Measurements from ENCODE around the gene PALM3. TPM values are rescaled to one million over a fixed set of nuclear protein-coding genes. Genes with fewer than 3 reads are reported as not detected.
A peak's percentile ranks its signal among the peaks of the same experiment; 100 is the strongest.
"Not testable (repeated sequence)": the region's sequence is repeated elsewhere in the genome, so short reads cannot be mapped to it uniquely, and the experiment has no call there.

PALM3 gene
- total and polyA plus RNA-seq, 2 experiments from 2014 or later, result 2.1 to 3.4 TPM

DNA sequence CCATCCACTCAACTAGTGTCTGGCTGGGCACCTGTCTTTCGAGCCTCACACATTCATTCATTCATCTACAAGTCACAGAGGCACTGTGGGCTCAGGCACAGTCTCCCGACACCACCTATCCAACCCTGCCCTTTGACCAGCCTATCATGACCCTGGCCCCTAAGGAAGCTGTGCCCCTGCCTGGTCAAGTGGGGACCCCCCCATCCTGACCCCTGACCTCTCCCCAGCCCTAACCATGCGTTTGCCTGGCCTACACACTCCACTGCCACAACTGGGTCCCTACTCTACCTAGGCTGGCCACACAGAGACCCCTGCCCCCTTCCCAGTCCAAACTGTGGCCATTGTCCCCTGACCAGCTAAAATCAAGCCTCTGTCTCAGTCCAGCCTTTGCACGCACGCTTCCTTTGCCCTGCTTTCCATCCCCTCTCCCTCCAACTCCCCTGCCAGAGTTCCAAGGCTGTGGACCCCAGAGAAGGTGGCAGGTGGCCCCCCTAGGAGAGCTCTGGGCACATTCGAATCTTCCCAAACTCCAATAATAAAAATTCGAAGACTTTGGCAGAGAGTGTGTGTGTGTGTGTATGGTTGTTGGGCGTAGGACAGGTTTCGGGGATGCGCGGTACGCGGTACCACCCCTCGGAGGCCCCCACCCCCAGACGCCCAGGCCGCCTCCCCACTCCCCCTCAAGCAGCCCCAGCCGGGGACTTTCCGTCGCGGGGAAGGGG, 30.7 kb downstream of the PALM3 start:
- Histone ChIP-seq H2AFZ (peak overlapping the region; percentile 80), H3K9me3 (ENCODE audit: low read depth) (no peaks in the 10 kb centered on the region), H3K36me3 (replicated peaks; ENCODE audit: insufficient read depth, low read depth) (no peaks in the 10 kb centered on the region), H3K4me3 (peak overlapping the region; percentile 35), H3K9me2 (replicated peaks; ENCODE audit: insufficient read depth) (no peaks in the 10 kb centered on the region), H3K27ac (no peak overlapping the region), H3K27me3 (peaks cover 3% of the 10 kb centered on the region), H3K79me2 (no peaks in the 10 kb centered on the region), H3K4me1 (ENCODE audit: insufficient read depth) (no peaks in the 10 kb centered on the region), H3K4me2 (peak overlapping the region; percentile 94), H4K20me1 (ENCODE audit: insufficient read depth, poor library complexity, severe bottlenecking) (no peaks in the 10 kb centered on the region)
- WGBS (ENCODE audit: low lambda C conversion rate, missing lambda C conversion rate), result 28% methylated on average over 15 of the region's 20 CpGs
- TF ChIP-seq, protein P1, sequence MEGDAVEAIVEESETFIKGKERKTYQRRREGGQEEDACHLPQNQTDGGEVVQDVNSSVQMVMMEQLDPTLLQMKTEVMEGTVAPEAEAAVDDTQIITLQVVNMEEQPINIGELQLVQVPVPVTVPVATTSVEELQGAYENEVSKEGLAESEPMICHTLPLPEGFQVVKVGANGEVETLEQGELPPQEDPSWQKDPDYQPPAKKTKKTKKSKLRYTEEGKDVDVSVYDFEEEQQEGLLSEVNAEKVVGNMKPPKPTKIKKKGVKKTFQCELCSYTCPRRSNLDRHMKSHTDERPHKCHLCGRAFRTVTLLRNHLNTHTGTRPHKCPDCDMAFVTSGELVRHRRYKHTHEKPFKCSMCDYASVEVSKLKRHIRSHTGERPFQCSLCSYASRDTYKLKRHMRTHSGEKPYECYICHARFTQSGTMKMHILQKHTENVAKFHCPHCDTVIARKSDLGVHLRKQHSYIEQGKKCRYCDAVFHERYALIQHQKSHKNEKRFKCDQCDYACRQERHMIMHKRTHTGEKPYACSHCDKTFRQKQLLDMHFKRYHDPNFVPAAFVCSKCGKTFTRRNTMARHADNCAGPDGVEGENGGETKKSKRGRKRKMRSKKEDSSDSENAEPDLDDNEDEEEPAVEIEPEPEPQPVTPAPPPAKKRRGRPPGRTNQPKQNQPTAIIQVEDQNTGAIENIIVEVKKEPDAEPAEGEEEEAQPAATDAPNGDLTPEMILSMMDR (IDR thresholded peaks at IDR 0.05; ENCODE audit: poor library complexity), result no peak
- no peak for TF ChIP-seq EZH2phosphoT487 (IDR thresholded peaks at IDR 0.05; ENCODE audit: low read depth, severe bottlenecking, unreplicated experiment)
- TF ChIP-seq EZH2 (IDR thresholded peaks at IDR 0.05; ENCODE audit: borderline replicate concordance), result no peak
- DNase-seq (ENCODE audit: low spot score), result no peak

DNA sequence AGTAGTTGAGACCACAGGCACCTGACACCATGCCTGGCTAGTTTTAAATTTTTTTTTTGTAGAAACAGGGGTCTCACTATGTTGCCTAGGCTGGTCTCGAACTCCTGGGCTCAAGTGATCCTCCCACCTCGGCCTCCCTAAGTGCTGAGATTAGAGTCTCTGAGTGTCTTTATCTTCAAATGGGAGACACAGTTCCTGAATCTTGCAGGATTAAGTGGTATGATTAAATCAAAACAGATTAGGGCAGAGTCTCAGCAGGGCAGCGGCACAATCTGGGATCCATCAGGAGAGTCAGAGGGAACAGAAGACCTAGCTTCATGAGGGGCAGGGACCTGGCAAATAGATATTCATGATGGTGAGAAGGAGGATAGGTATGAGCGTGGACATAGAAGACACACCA, 33.0 kb downstream of the PALM3 start:
- Histone ChIP-seq H3K4me2 (no peak overlapping the region), H3K9me3 (ENCODE audit: low read depth) (no peaks in the 10 kb centered on the region), H4K20me1 (ENCODE audit: insufficient read depth, poor library complexity, severe bottlenecking) (no peaks in the 10 kb centered on the region), H3K4me1 (ENCODE audit: insufficient read depth) (no peaks in the 10 kb centered on the region), H2AFZ (no peak overlapping the region), H3K27ac (no peak overlapping the region), H3K27me3 (peaks cover 3% of the 10 kb centered on the region), H3K79me2 (no peaks in the 10 kb centered on the region), H3K4me3 (no peak overlapping the region), H3K36me3 (replicated peaks; ENCODE audit: insufficient read depth, low read depth) (no peaks in the 10 kb centered on the region), H3K9me2 (replicated peaks; ENCODE audit: insufficient read depth) (no peaks in the 10 kb centered on the region)
- WGBS (ENCODE audit: low lambda C conversion rate, missing lambda C conversion rate), result 68% methylated on average over 4 of the region's 4 CpGs
- no peak for DNase-seq (ENCODE audit: low spot score)
- no peak for TF ChIP-seq EZH2 (IDR thresholded peaks at IDR 0.05; ENCODE audit: borderline replicate concordance)
- TF ChIP-seq, protein P1 (IDR thresholded peaks at IDR 0.05; ENCODE audit: poor library complexity), result no peak
- no peak for TF ChIP-seq EZH2phosphoT487 (IDR thresholded peaks at IDR 0.05; ENCODE audit: low read depth, severe bottlenecking, unreplicated experiment)

DNA sequence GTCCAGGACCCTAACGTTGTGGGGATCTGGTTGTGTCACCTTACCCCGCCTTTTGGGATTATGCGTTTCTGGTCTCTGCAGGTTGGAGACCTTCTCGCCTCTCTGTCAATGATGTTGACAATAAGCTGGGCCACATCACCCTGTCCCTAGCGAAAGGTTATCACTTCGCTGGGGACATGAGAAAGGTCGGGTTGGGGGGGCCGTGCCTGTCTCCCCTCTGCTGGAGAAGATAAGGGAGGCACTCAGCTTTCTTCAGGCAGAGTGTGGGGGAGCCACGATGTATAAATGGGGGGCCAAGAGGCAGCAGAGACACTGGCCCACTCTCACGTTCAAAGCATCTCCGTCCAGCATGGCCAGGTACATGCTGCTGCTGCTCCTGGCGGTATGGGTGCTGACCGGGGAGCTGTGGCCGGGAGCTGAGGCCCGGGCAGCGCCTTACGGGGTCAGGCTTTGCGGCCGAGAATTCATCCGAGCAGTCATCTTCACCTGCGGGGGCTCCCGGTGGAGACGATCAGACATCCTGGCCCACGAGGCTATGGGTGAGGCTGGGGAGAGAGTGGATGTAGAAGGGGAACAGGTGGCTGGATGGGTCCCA, 33.9 kb downstream of the PALM3 start, which contains the start of gene RLN3:
RLN3 (plus strand) TSS at position 293 of the 595 bp plus-strand sequence; CDS start at position 350, 57 bp downstream.
- H4K20me1 ChIP-seq (ENCODE audit: insufficient read depth, poor library complexity, severe bottlenecking), result no peaks in the 10 kb centered on the region
- no peaks in the 10 kb centered on the region for H3K36me3 ChIP-seq (replicated peaks; ENCODE audit: insufficient read depth, low read depth)
- no peak within 1 kb of the TSS for H3K4me3 ChIP-seq
- no peak within 1 kb of the TSS for H2AFZ ChIP-seq
- H3K4me1 ChIP-seq (ENCODE audit: insufficient read depth), result no peaks in the 10 kb centered on the region
- no peaks in the 10 kb centered on the region for H3K9me2 ChIP-seq (replicated peaks; ENCODE audit: insufficient read depth)
- H3K9me3 ChIP-seq (ENCODE audit: low read depth), result no peaks in the 10 kb centered on the region
- TF ChIP-seq, protein P1 (IDR thresholded peaks at IDR 0.05; ENCODE audit: poor library complexity), result no peak
- TF ChIP-seq EZH2 (IDR thresholded peaks at IDR 0.05; ENCODE audit: borderline replicate concordance) (no peak), EZH2phosphoT487 (IDR thresholded peaks at IDR 0.05; ENCODE audit: low read depth, severe bottlenecking, unreplicated experiment) (no peak)
- no peak for DNase-seq (ENCODE audit: low spot score)
- no peak within 1 kb of the TSS for H3K4me2 ChIP-seq
- H3K79me2 ChIP-seq, result no peaks in the 10 kb centered on the region
- peaks cover 3% of the 10 kb centered on the region for H3K27me3 ChIP-seq
- 79% methylated on average over 24 of the region's 24 CpGs for WGBS (ENCODE audit: low lambda C conversion rate, missing lambda C conversion rate)
- H3K27ac ChIP-seq, result no peak within 1 kb of the TSS

DNA sequence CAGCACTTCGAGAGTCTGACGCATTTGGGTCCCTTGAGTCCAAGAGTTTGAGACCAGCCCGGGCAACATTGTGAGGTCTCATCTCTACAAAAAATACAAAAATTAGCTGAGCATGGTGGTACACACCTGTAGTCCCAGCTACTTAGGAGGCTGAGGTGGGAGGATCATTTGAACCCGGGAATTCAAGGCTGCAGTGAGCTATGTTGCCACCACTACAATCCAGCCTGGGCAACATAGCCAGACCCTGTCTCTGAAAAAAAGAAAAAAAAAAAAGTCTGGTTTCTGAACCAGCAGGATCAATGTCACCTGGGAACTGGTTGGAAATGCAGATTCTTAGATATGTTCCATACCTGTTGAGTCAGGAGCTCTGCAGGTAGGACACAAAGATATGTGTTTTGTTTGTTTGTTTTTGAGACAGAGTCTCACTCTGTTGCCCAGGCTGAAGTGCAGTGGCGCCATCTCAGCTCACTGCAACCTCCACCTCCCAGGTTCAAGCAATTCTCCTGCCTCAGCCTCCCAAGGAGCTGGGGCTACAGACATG, 35.2 kb downstream of the PALM3 start:
- 94% methylated on average over 5 of the region's 5 CpGs for WGBS (ENCODE audit: low lambda C conversion rate, missing lambda C conversion rate)
- not testable (repeated sequence) for H2AFZ ChIP-seq; H3K4me2 ChIP-seq; H4K20me1 ChIP-seq (ENCODE audit: insufficient read depth, poor library complexity, severe bottlenecking); H3K9me3 ChIP-seq (ENCODE audit: low read depth); H3K36me3 ChIP-seq (replicated peaks; ENCODE audit: insufficient read depth, low read depth); H3K79me2 ChIP-seq; H3K27ac ChIP-seq; DNase-seq (ENCODE audit: low spot score); H3K4me1 ChIP-seq (ENCODE audit: insufficient read depth); H3K9me2 ChIP-seq (replicated peaks; ENCODE audit: insufficient read depth); H3K4me3 ChIP-seq; H3K27me3 ChIP-seq

Measured in hepatocyte (in vitro differentiated cells).